Measurements from ENCODE around the gene JAZF1. TPM values are rescaled to one million over a fixed set of nuclear protein-coding genes. Genes with fewer than 3 reads are reported as not detected.

Gene JAZF1
- total and polyA plus RNA-seq, 9 of the 15 experiments (the other 6 are each of a cell fraction or from before 2014, with no cell fraction given), result 0.04 to 0.64 (median 0.11) TPM; not detected in 3

DNA sequence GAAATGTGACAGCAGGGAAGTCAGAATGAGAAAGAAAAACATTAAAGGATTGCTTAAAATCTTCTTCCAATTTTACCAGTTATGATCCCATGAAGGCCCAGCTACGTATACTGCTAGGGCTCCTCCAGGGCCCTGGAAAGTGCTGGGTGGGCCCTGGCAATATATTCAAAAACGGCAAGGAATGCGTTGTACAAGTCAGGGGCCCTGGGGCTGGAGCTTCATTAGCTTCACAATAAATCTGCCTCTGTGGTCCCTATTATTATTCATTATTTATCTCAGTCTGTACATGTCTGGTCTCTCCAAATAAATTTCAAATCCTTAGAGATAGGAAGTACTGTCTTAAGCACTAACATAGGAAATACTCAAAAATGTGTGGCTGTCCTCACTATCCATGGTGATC, 7.6 kb downstream of the JAZF1 start:
- BruUV-seq (replicated peaks), result no TSS peak
- 0% methylated on average over 3 of the region's 3 CpGs for WGBS (ENCODE audit: insufficient coverage, low coverage, missing lambda C conversion rate)
- CTCF ChIA-PET (ENCODE audit: low intra/inter-chr PET ratio), result no interaction called here
- H3K27ac ChIP-seq (ENCODE audit: extremely low read depth, low read depth, low read length), result no peak overlapping the region
- H3K9me1 ChIP-seq (ENCODE audit: control insufficient read depth, insufficient read depth, low read length), result no peaks in the 10 kb centered on the region
- no peak for FAIRE-seq
- intact Hi-C loops (cut with micrococcal nuclease) (no loop called here), in situ Hi-C loops (cut with MboI) (no loop called here)
- H3K4me2 ChIP-seq (ENCODE audit: insufficient read depth, low read length), result no peak overlapping the region
- H3K4me3 ChIP-seq, result no peak overlapping the region
- POLR2A ChIA-PET, result no interaction called here
- TF ChIP-seq MCM3 (IDR thresholded peaks at IDR 0.05), result no peak
- TF ChIP-seq ZNF184 (CRISPR knock-in tag; IDR thresholded peaks at IDR 0.05), result no peak
- ATAC-seq, result no peak
- no peaks in the 10 kb centered on the region for H3K79me2 ChIP-seq (ENCODE audit: control insufficient read depth, insufficient read depth, low read length)
- no peaks in the 10 kb centered on the region for H4K20me1 ChIP-seq (replicated peaks; ENCODE audit: control insufficient read depth, insufficient read depth, low read length)
- no peak for DNase-seq (ENCODE audit: extremely low read depth in 1 of 4, low spot score in 3 of 4)
- no peak overlapping the region for H3K9ac ChIP-seq (ENCODE audit: insufficient read depth in 1 of 2, low read depth in 2 of 2, low read length in 2 of 2)
- no peaks in the 10 kb centered on the region for H3K9me3 ChIP-seq (replicated peaks; ENCODE audit: control insufficient read depth, insufficient read depth, low read depth, low read length)
- peaks cover 4 to 5% of the 10 kb centered on the region in 2 experiments; a peak in 4 of 5 replicates for H3K27me3 ChIP-seq (ENCODE audit: control insufficient read depth in 2 of 2, insufficient read depth in 2 of 2, low read length in 2 of 2)
- H3K4me1 ChIP-seq (replicated peaks in 1 of 2; ENCODE audit: control insufficient read depth in 2 of 2, insufficient read depth in 2 of 2, low read length in 2 of 2), result no peaks in the 10 kb centered on the region
- no peak overlapping the region for H2AFZ ChIP-seq (ENCODE audit: low read depth, low read length)
- H3K36me3 ChIP-seq (ENCODE audit: control insufficient read depth, insufficient read depth, low read length), result no peaks in the 10 kb centered on the region

DNA sequence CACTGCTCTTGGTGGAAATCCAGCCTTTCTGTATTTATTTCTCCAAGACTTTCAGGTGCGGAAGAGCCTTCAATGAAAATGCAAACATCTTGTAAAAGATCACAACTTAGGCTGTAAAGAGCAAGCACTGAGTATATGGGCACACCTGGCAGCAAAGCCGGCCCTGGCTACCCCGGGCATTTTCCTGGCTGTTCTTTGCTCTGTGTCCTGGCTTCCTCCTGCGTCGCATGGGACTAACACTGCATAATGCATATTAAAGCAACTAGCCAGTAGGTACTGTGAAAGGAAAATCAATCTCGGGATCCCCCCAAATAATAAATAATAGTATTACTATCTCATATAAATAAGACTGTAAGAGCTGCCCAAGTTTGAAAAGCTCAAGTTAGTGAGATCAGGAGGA, 9.9 kb downstream of the JAZF1 start:
- Histone ChIP-seq H3K4me1 (replicated peaks in 1 of 2; ENCODE audit: control insufficient read depth in 2 of 2, insufficient read depth in 2 of 2, low read length in 2 of 2) (no peaks in the 10 kb centered on the region), H3K4me3 (no peak overlapping the region), H2AFZ (ENCODE audit: low read depth, low read length) (no peak overlapping the region), H3K27ac (ENCODE audit: extremely low read depth, low read depth, low read length) (no peak overlapping the region), H4K20me1 (replicated peaks; ENCODE audit: control insufficient read depth, insufficient read depth, low read length) (no peaks in the 10 kb centered on the region), H3K36me3 (ENCODE audit: control insufficient read depth, insufficient read depth, low read length) (no peaks in the 10 kb centered on the region), H3K9me1 (ENCODE audit: control insufficient read depth, insufficient read depth, low read length) (no peaks in the 10 kb centered on the region), H3K27me3 (ENCODE audit: control insufficient read depth in 2 of 2, insufficient read depth in 2 of 2, low read length in 2 of 2) (peaks cover 4 to 7% of the 10 kb centered on the region in 2 experiments; a peak in 4 of 5 replicates), H3K9me3 (replicated peaks; ENCODE audit: control insufficient read depth, insufficient read depth, low read depth, low read length) (no peaks in the 10 kb centered on the region), H3K9ac (ENCODE audit: insufficient read depth in 1 of 2, low read depth in 2 of 2, low read length in 2 of 2) (no peak overlapping the region), H3K4me2 (ENCODE audit: insufficient read depth, low read length) (no peak overlapping the region), H3K79me2 (ENCODE audit: control insufficient read depth, insufficient read depth, low read length) (no peaks in the 10 kb centered on the region)
- in situ Hi-C loops (cut with MboI), result no loop called here
- 0% methylated on average over 6 of the region's 6 CpGs for WGBS (ENCODE audit: insufficient coverage, low coverage, missing lambda C conversion rate)
- DNase-seq (ENCODE audit: extremely low read depth in 1 of 4, low spot score in 3 of 4), result no peak
- BruUV-seq (replicated peaks), result no TSS peak
- CTCF ChIA-PET (ENCODE audit: low intra/inter-chr PET ratio), result no interaction called here
- POLR2A ChIA-PET, result no interaction called here
- intact Hi-C loops (cut with micrococcal nuclease), result no loop called here
- no peak for ATAC-seq
- no peak for FAIRE-seq
- TF ChIP-seq, protein P1, sequence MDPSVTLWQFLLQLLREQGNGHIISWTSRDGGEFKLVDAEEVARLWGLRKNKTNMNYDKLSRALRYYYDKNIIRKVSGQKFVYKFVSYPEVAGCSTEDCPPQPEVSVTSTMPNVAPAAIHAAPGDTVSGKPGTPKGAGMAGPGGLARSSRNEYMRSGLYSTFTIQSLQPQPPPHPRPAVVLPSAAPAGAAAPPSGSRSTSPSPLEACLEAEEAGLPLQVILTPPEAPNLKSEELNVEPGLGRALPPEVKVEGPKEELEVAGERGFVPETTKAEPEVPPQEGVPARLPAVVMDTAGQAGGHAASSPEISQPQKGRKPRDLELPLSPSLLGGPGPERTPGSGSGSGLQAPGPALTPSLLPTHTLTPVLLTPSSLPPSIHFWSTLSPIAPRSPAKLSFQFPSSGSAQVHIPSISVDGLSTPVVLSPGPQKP (CRISPR knock-in tag; IDR thresholded peaks at IDR 0.05), result no peak
- TF ChIP-seq PPARD (CRISPR knock-in tag; IDR thresholded peaks at IDR 0.05), result no peak
- TF ChIP-seq, protein P2, sequence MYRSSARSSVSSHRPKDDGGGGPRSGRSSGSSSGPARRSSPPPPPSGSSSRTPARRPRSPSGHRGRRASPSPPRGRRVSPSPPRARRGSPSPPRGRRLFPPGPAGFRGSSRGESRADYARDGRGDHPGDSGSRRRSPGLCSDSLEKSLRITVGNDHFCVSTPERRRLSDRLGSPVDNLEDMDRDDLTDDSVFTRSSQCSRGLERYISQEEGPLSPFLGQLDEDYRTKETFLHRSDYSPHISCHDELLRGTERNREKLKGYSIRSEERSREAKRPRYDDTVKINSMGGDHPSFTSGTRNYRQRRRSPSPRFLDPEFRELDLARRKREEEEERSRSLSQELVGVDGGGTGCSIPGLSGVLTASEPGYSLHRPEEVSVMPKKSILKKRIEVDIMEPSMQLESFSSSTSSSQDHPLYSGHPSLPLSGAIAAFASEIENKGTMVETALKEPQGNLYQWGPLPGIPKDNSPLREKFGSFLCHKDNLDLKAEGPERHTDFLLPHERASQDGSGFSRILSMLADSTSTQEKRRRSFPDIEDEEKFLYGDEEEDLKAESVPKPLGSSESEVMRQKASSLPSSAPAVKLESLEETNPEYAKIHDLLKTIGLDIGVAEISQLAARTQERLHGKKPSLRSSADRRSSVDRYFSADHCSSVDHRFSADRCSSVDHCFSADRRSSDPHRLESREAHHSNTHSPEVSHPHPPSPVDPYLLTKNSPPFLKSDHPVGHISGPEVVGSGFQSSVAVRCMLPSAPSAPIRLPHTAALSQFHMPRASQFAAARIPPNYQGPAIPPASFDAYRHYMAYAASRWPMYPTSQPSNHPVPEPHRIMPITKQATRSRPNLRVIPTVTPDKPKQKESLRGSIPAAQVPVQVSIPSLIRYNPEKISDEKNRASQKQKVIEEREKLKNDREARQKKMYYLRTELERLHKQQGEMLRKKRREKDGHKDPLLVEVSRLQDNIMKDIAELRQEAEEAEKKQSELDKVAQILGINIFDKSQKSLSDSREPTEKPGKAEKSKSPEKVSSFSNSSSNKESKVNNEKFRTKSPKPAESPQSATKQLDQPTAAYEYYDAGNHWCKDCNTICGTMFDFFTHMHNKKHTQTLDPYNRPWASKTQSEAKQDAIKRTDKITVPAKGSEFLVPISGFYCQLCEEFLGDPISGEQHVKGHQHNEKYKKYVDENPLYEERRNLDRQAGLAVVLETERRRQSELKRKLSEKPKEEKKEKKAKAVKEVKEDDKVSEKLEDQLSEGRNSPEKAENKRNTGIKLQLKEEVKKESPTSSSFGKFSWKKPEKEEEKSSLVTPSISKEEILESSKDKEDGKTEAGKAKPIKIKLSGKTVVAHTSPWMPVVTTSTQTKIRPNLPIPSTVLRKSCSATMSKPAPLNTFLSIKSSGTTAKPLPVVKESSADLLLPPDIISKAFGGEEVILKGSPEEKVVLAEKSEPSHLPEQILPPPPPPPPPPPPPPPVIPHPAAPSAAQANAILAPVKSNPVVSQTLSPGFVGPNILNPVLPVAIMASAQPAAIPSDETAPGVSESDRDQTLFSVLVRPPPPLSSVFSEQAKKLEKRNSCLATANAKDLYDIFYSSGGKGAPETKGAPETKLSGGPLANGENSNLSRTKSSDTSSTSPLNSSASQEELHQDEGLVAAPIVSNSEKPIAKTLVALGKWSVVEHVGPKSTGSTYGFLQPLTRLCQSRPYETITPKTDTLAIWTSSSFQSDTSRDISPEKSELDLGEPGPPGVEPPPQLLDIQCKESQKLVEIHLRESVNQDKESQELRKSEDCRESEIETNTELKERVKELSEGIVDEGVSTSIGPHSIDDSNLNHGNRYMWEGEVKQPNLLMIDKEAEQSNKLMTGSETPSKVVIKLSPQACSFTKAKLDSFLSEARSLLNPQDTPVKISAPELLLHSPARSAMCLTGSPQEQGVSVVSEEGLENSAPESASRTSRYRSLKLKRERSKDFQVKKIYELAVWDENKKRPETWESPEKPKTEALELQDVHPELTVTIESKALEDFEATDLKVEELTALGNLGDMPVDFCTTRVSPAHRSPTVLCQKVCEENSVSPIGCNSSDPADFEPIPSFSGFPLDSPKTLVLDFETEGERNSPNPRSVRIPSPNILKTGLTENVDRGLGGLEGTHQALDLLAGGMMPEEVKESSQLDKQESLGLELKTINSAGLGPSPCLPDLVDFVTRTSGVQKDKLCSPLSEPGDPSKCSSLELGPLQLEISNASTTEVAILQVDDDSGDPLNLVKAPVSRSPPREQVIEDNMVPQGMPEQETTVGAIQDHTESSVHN (IDR thresholded peaks at IDR 0.05; ENCODE audit: borderline replicate concordance in 1 of 2, low read depth in 1 of 2), result no peak
- no peak for TF ChIP-seq XRCC4 (IDR thresholded peaks at IDR 0.05; ENCODE audit: extremely low read depth, insufficient read depth, insufficient read length)
- no peak for TF ChIP-seq MAFF (IDR thresholded peaks at IDR 0.05; ENCODE audit: low read length)

Data from K562 (cell line).